Hepatic stellate cell (primary cell): ENCODE data around the gene MYO10.
A peak's percentile ranks its signal among the peaks of the same experiment; 100 is the strongest.
"Not testable (repeated sequence)": the region's sequence is repeated elsewhere in the genome, so short reads cannot be mapped to it uniquely, and the experiment has no call there.

Experiments
- DNase-seq: peaks from one replicate; pipeline ENCODE4 v3.0.0; 2011; ENCODE audit warnings: low spot score

Gene MYO10

GRCh38 chr5:16740066-16740810 is 195.8 kb downstream of the MYO10 start:
- DNase-seq, result no peak

- DNase-seq, result not testable (repeated sequence)
Observed at GRCh38 chr5:16738393-16738792, 197.7 kb downstream of the MYO10 start.

- no peak for DNase-seq
Observed at GRCh38 chr5:16737620-16738364, 198.3 kb downstream of the MYO10 start.

- DNase-seq, result no peak
Observed at GRCh38 chr5:16737209-16737608, 198.9 kb downstream of the MYO10 start.

GRCh38 chr5:16736158-16736995 is 199.7 kb downstream of the MYO10 start:
- DNase-seq, result peak; percentile 42

GRCh38 chr5:16735101-16736060 is 200.7 kb downstream of the MYO10 start:
- DNase-seq, result no peak

- DNase-seq, result no peak
Observed at GRCh38 chr5:16733331-16734006, 202.6 kb downstream of the MYO10 start.

- DNase-seq, result no peak
Observed at GRCh38 chr5:16732356-16732755, 203.7 kb downstream of the MYO10 start.

- DNase-seq, result no peak
Observed at GRCh38 chr5:16727755-16728325, 208.2 kb downstream of the MYO10 start.

- DNase-seq, result no peak
Observed at GRCh38 chr5:16726538-16726946, 209.5 kb downstream of the MYO10 start.

- DNase-seq, result no peak
Observed at GRCh38 chr5:16725575-16725974, 210.5 kb downstream of the MYO10 start.

GRCh38 chr5:16723821-16724220 is 212.3 kb downstream of the MYO10 start:
- DNase-seq, result no peak

- DNase-seq, result no peak
Observed at GRCh38 chr5:16722097-16722495, 214.0 kb downstream of the MYO10 start.

- DNase-seq, result no peak
Observed at GRCh38 chr5:16721151-16722096, 214.7 kb downstream of the MYO10 start.

GRCh38 chr5:16718036-16718435 is 218.1 kb downstream of the MYO10 start:
- not testable (repeated sequence) for DNase-seq

- peak; percentile 34 for DNase-seq
Observed at GRCh38 chr5:16713386-16713928, 222.6 kb downstream of the MYO10 start.

- DNase-seq, result no peak
Observed at GRCh38 chr5:16712620-16713019, 223.5 kb downstream of the MYO10 start.

- no peak for DNase-seq
Observed at GRCh38 chr5:16712178-16712577, 223.9 kb downstream of the MYO10 start.
